ENCODE measurements around the gene KRTAP10-11.
"Not testable (repeated sequence)": the region's sequence is repeated elsewhere in the genome, so short reads cannot be mapped to it uniquely, and the experiment has no call there.

Gene KRTAP10-11

GRCh38 chr21:44658541-44658910, 12.3 kb downstream of the KRTAP10-11 start:
- Histone ChIP-seq H3K4me1 (ENCODE audit: control insufficient read depth, insufficient read depth, low read length) (no peaks in the 10 kb centered on the region), H3K9me3 (replicated peaks; ENCODE audit: low read length) (no peaks in the 10 kb centered on the region), H3K27me3 (ENCODE audit: control insufficient read depth, insufficient read depth, low read length) (peaks cover 34% of the 10 kb centered on the region), H3K36me3 (ENCODE audit: insufficient read depth, low read length) (no peaks in the 10 kb centered on the region), H3K4me2 (ENCODE audit: low read length) (no peak overlapping the region), H3K4me3 (ENCODE audit: low read length) (no peak overlapping the region), H3K9ac (ENCODE audit: low read depth, low read length) (no peak overlapping the region)

- H3K4me2 ChIP-seq (ENCODE audit: low read length) = no peak overlapping the region
- H3K4me3 ChIP-seq (ENCODE audit: low read length) = no peak overlapping the region
Measured at GRCh38 chr21:44658913-44659595, 12.8 kb downstream of the KRTAP10-11 start.

GRCh38 chr21:44661567-44661966, 15.4 kb downstream of the KRTAP10-11 start:
- H3K9ac ChIP-seq (ENCODE audit: low read depth, low read length); H3K4me1 ChIP-seq (ENCODE audit: control insufficient read depth, insufficient read depth, low read length); H3K9me3 ChIP-seq (replicated peaks; ENCODE audit: low read length); H3K4me3 ChIP-seq (ENCODE audit: low read length); H3K4me2 ChIP-seq (ENCODE audit: low read length); H3K36me3 ChIP-seq (ENCODE audit: insufficient read depth, low read length): not testable (repeated sequence)
- peaks cover 30% of the 10 kb centered on the region for H3K27me3 ChIP-seq (ENCODE audit: control insufficient read depth, insufficient read depth, low read length)

More at GRCh38 chr21:44658913-44659595, 12.8 kb downstream of the KRTAP10-11 start:
- H3K27me3 ChIP-seq (ENCODE audit: control insufficient read depth, insufficient read depth, low read length) = peaks cover 29% of the 10 kb centered on the region
- H3K9me3 ChIP-seq (replicated peaks; ENCODE audit: low read length) = no peaks in the 10 kb centered on the region
- H3K9ac ChIP-seq (ENCODE audit: low read depth, low read length) = no peak overlapping the region
- no peaks in the 10 kb centered on the region for H3K4me1 ChIP-seq (ENCODE audit: control insufficient read depth, insufficient read depth, low read length)
- no peaks in the 10 kb centered on the region for H3K36me3 ChIP-seq (ENCODE audit: insufficient read depth, low read length)

DNA sequence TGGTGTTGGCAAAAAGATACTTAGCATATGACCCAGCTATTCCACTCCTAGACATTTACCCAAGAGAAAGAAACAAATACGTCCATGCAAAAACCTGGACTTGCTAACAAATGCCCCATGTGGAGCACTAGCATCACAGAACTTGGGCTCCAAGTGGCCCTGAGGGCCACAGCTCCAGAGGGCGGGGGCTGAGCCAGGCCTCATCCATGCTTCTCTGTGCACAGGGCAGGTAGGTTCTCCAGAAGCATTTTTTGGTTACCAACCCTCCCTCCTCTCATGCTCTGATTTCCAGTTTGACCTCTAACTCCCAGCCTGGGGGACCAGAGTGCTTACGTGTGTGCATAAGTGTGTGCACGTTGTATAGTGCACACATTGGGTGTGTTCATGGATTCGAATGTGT, 18.5 kb downstream of the KRTAP10-11 start:
- H3K4me1 ChIP-seq (ENCODE audit: control insufficient read depth, insufficient read depth, low read length) = no peaks in the 10 kb centered on the region

GRCh38 chr21:44666401-44667320, 20.4 kb downstream of the KRTAP10-11 start, which contains the start of gene KRTAP12-2:
Gene KRTAP12-2, minus strand, starts transcription at chr21:44666927. Its CDS starts 41 bp downstream, at chr21:44666886.
- Histone ChIP-seq H3K9ac (ENCODE audit: low read depth, low read length) (no peak within 1 kb of the TSS), H3K4me1 (ENCODE audit: control insufficient read depth, insufficient read depth, low read length) (no peaks in the 10 kb centered on the region), H3K36me3 (ENCODE audit: insufficient read depth, low read length) (no peaks in the 10 kb centered on the region), H3K27me3 (ENCODE audit: control insufficient read depth, insufficient read depth, low read length) (peaks cover 18% of the 10 kb centered on the region), H3K4me3 (ENCODE audit: low read length) (no peak within 1 kb of the TSS), H3K9me3 (replicated peaks; ENCODE audit: low read length) (no peaks in the 10 kb centered on the region), H3K4me2 (ENCODE audit: low read length) (no peak within 1 kb of the TSS)

More for the DNA sequence above, 18.5 kb downstream of the KRTAP10-11 start:
- Histone ChIP-seq H3K9me3 (replicated peaks; ENCODE audit: low read length) (no peaks in the 10 kb centered on the region), H3K9ac (ENCODE audit: low read depth, low read length) (no peak overlapping the region), H3K4me3 (ENCODE audit: low read length) (no peak overlapping the region), H3K27me3 (ENCODE audit: control insufficient read depth, insufficient read depth, low read length) (peaks cover 18% of the 10 kb centered on the region), H3K4me2 (ENCODE audit: low read length) (no peak overlapping the region), H3K36me3 (ENCODE audit: insufficient read depth, low read length) (no peaks in the 10 kb centered on the region)

GRCh38 chr21:44667612-44668011, 21.4 kb downstream of the KRTAP10-11 start:
- H3K36me3 ChIP-seq (ENCODE audit: insufficient read depth, low read length) = no peaks in the 10 kb centered on the region
- H3K4me2 ChIP-seq (ENCODE audit: low read length) = no peak overlapping the region
- H3K9ac ChIP-seq (ENCODE audit: low read depth, low read length) = no peak overlapping the region
- H3K4me1 ChIP-seq (ENCODE audit: control insufficient read depth, insufficient read depth, low read length) = no peaks in the 10 kb centered on the region
- H3K4me3 ChIP-seq (ENCODE audit: low read length) = no peak overlapping the region
- no peaks in the 10 kb centered on the region for H3K9me3 ChIP-seq (replicated peaks; ENCODE audit: low read length)
- peaks cover 12% of the 10 kb centered on the region for H3K27me3 ChIP-seq (ENCODE audit: control insufficient read depth, insufficient read depth, low read length)

DNA sequence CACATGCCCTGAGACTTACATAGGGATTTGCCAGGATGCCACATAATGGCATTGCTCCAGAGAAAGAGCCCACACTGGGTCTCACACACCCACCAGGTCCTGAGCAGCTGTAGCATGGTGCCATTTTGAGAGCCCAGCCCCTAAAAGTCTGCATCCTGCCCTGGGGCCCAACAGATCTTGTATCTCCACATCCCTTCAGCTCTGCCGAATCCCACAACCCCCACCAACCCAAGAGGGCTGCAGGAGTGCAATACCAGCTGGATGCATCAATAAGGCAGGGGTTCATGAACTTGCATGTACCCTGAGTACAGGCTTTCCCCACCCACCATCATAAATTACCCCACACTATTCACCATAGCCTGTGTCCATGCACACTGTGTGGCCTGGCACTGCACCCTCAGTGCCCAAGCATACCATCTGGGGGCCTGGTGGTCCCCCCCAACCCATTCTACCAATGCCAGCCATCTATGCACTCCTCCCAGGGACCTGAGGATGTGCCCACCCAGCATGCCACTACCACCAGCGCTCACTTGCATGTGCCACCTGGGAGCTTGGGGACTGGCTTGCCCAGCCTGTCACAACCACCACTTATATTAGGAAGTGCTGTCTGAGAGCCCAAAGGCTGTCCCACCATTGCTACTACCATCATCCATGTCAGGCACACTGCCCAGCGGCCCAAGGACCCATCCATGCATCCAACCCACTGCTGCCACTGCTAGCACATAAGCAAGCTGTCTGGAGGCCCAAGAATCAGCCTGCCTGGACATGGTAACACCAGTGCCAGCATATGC, 24.6 kb downstream of the KRTAP10-11 start:
- no peak overlapping the region for H3K9ac ChIP-seq (ENCODE audit: low read depth, low read length)
- no peaks in the 10 kb centered on the region for H3K36me3 ChIP-seq (ENCODE audit: insufficient read depth, low read length)
- no peak overlapping the region for H3K4me3 ChIP-seq (ENCODE audit: low read length)
- no peak overlapping the region for H3K4me2 ChIP-seq (ENCODE audit: low read length)
- peaks cover 16% of the 10 kb centered on the region for H3K27me3 ChIP-seq (ENCODE audit: control insufficient read depth, insufficient read depth, low read length)
- H3K9me3 ChIP-seq (replicated peaks; ENCODE audit: low read length) = no peaks in the 10 kb centered on the region
- H3K4me1 ChIP-seq (ENCODE audit: control insufficient read depth, insufficient read depth, low read length) = no peaks in the 10 kb centered on the region

- Histone ChIP-seq H3K4me2 (ENCODE audit: low read length) (no peak overlapping the region), H3K27me3 (ENCODE audit: control insufficient read depth, insufficient read depth, low read length) (peaks cover 26% of the 10 kb centered on the region), H3K36me3 (ENCODE audit: insufficient read depth, low read length) (no peaks in the 10 kb centered on the region), H3K9me3 (replicated peaks; ENCODE audit: low read length) (no peaks in the 10 kb centered on the region), H3K9ac (ENCODE audit: low read depth, low read length) (no peak overlapping the region), H3K4me3 (ENCODE audit: low read length) (no peak overlapping the region), H3K4me1 (ENCODE audit: control insufficient read depth, insufficient read depth, low read length) (no peaks in the 10 kb centered on the region)
Measured at GRCh38 chr21:44671911-44672310, 25.7 kb downstream of the KRTAP10-11 start.

DNA sequence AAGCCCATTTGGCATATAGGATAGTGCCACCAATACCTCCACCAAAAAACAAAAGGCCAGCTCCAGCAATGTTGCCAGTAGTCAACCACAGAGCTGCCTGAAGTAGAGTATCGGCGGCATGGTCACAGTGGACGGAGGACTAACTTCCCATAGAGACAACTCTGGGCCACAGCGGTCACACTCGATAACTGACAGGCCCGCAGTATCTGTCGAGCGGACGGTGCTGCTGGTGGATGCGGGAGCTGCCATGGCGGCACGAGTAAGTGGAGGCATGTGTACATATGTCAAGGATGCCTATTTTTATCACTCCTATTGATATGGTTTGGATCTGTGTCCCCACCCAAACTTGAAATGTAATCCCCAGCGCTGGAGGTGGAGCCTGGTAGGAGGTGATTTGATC, 31.7 kb downstream of the KRTAP10-11 start:
- Histone ChIP-seq H3K27me3 (ENCODE audit: control insufficient read depth, insufficient read depth, low read length) (peaks cover 61% of the 10 kb centered on the region), H3K4me1 (ENCODE audit: control insufficient read depth, insufficient read depth, low read length) (no peaks in the 10 kb centered on the region), H3K4me2 (ENCODE audit: low read length) (no peak overlapping the region), H3K9me3 (replicated peaks; ENCODE audit: low read length) (no peaks in the 10 kb centered on the region), H3K9ac (ENCODE audit: low read depth, low read length) (no peak overlapping the region), H3K4me3 (ENCODE audit: low read length) (no peak overlapping the region), H3K36me3 (ENCODE audit: insufficient read depth, low read length) (no peaks in the 10 kb centered on the region)

- Histone ChIP-seq H3K4me3 (ENCODE audit: low read length) (no peak overlapping the region), H3K27me3 (ENCODE audit: control insufficient read depth, insufficient read depth, low read length) (peaks cover 68% of the 10 kb centered on the region), H3K9me3 (replicated peaks; ENCODE audit: low read length) (no peaks in the 10 kb centered on the region), H3K9ac (ENCODE audit: low read depth, low read length) (no peak overlapping the region), H3K4me2 (ENCODE audit: low read length) (no peak overlapping the region), H3K4me1 (ENCODE audit: control insufficient read depth, insufficient read depth, low read length) (no peaks in the 10 kb centered on the region), H3K36me3 (ENCODE audit: insufficient read depth, low read length) (no peaks in the 10 kb centered on the region)
Measured at GRCh38 chr21:44681152-44681551, 34.9 kb downstream of the KRTAP10-11 start.

All from skeletal muscle satellite cell (primary cell).